IMR-90 (cell line): Measurements from ENCODE around the gene DUSP3. TPM values are rescaled to one million over a fixed set of nuclear protein-coding genes. Genes with fewer than 3 reads are reported as not detected.

ENCODE experiments used
- ATAC-seq: fragments of 200-7000 bp; cut with Tn5 transposase; 2 replicates; pipeline ENCODE4 v1.9.1; 2020; ENCODE audit warnings: low read depth, mild to moderate bottlenecking, moderate library complexity
- BruUV-seq: library from RNA; stranded (reverse); fragments of 400-500 nt; replicated peaks from 2 replicates; lab custom pipeline; 2021; lab: Mats Ljungman, UMichigan
- CTCF ChIA-PET: fragments of 300-600 bp; formaldehyde crosslinking; extraction: SDS; loops from one replicate; lab custom pipeline; 2021; ENCODE audit warnings: antibody characterized with exemption; lab: Yijun Ruan, JAX
- POLR2A ChIA-PET: fragments of 300-600 bp; sonication (Branson Sonifier 250); formaldehyde crosslinking; loops from one replicate; lab custom pipeline; 2022; ENCODE audit warnings: antibody characterized with exemption; ENCODE audit not compliant: unreplicated experiment; lab: Charles Lee
- DNase-seq: peaks from one replicate; pipeline ENCODE4 v3.0.0; 2013
- H2AFZ ChIP-seq: replicated peaks from 2 replicates; pipeline ENCODE3; 2013; ENCODE audit warnings: low read length, mild to moderate bottlenecking; ENCODE audit not compliant: poor library complexity
- H2AK5ac ChIP-seq: 2 replicates; pipeline ENCODE4 v1.6.1; 2013; ENCODE audit warnings: low read depth, low read length, inconsistent platforms
- H2AK9ac ChIP-seq: replicated peaks from 2 replicates; pipeline ENCODE3; 2013; ENCODE audit warnings: mild to moderate bottlenecking, low read depth, low read length, moderate library complexity; ENCODE audit not compliant: poor library complexity
- H2BK120ac ChIP-seq: 2 replicates; pipeline ENCODE4 v1.6.1; 2013; ENCODE audit warnings: low read depth, low read length, inconsistent platforms
- H2BK15ac ChIP-seq: 3 replicates; pipeline ENCODE4 v1.6.1; 2013; ENCODE audit warnings: low read depth, low read length, inconsistent platforms
- H2BK20ac ChIP-seq: 2 replicates; pipeline ENCODE4 v1.6.1; 2013; ENCODE audit warnings: low read depth, mild to moderate bottlenecking, inconsistent platforms, low read length, moderate library complexity
- H2BK5ac ChIP-seq: 2 replicates; pipeline ENCODE4 v1.6.1; 2013; ENCODE audit warnings: mild to moderate bottlenecking, low read depth, low read length, inconsistent platforms; ENCODE audit not compliant: poor library complexity, severe bottlenecking
- H3K14ac ChIP-seq: replicated peaks from 2 replicates; pipeline ENCODE4 v1.6.1; 2013; ENCODE audit warnings: low read depth, low read length, inconsistent platforms
- H3K18ac ChIP-seq: 2 replicates; pipeline ENCODE4 v1.6.1; 2013; ENCODE audit warnings: low read depth, low read length, control low read depth
- H3K23ac ChIP-seq: 2 replicates; pipeline ENCODE4 v1.6.1; 2013; ENCODE audit warnings: low read depth, low read length, inconsistent platforms
- H3K27ac ChIP-seq: 2 replicates; pipeline ENCODE4 v1.5.1; 2013; ENCODE audit warnings: mild to moderate bottlenecking, control low read depth, low read length; ENCODE audit not compliant: insufficient read depth
- H3K27me3 ChIP-seq: 2 replicates; pipeline ENCODE4 v1.6.1; 2013; ENCODE audit warnings: low read length; ENCODE audit not compliant: control insufficient read depth, insufficient read depth
- H3K36me3 ChIP-seq: 2 replicates; pipeline ENCODE4 v1.6.1; 2013; ENCODE audit warnings: low read length, mixed read lengths; ENCODE audit not compliant: control insufficient read depth, insufficient read depth
- H3K4ac ChIP-seq: 2 replicates; pipeline ENCODE4 v1.6.1; 2013; ENCODE audit warnings: low read depth, low read length, inconsistent platforms
- H3K4me1 ChIP-seq: 2 replicates; pipeline ENCODE4 v1.6.1; 2013; ENCODE audit warnings: low read length, mixed read lengths; ENCODE audit not compliant: control insufficient read depth, insufficient read depth
- H3K4me2 ChIP-seq: 2 replicates; pipeline ENCODE4 v1.6.1; 2013; ENCODE audit warnings: low read depth, mild to moderate bottlenecking, control low read depth, low read length, moderate library complexity
- H3K4me3 ChIP-seq: 2 replicates; pipeline ENCODE4 v1.5.1; 2013; ENCODE audit warnings: low read depth, mild to moderate bottlenecking, control low read depth, low read length, moderate library complexity; ENCODE audit not compliant: insufficient read depth
- H3K56ac ChIP-seq: 2 replicates; pipeline ENCODE4 v1.6.1; 2013; ENCODE audit warnings: low read length, inconsistent platforms; ENCODE audit not compliant: insufficient read depth; ENCODE audit errors: extremely low read depth
- H3K79me1 ChIP-seq, 2 experiments: 2 replicates each; pipeline ENCODE4 v1.6.1; 2013; ENCODE audit warnings: low read length in 2 of 2, inconsistent platforms in 1 of 2, low read depth in 1 of 2
- H3K9ac ChIP-seq: 2 replicates; pipeline ENCODE4 v1.6.1; 2013; ENCODE audit warnings: low read depth, low read length, control low read depth
- H3K9me1 ChIP-seq: 2 replicates; pipeline ENCODE4 v1.6.1; 2013; ENCODE audit warnings: low read length, inconsistent platforms; ENCODE audit not compliant: insufficient read depth
- H3K9me3 ChIP-seq: 2 replicates; pipeline ENCODE4 v1.6.1; 2013; ENCODE audit warnings: low read length; ENCODE audit not compliant: control insufficient read depth, insufficient read depth
- H4K20me1 ChIP-seq: 2 replicates; pipeline ENCODE4 v1.6.1; 2013; ENCODE audit warnings: low read length, inconsistent platforms; ENCODE audit not compliant: insufficient read depth
- H4K5ac ChIP-seq: 2 replicates; pipeline ENCODE4 v1.6.1; 2013; ENCODE audit warnings: mild to moderate bottlenecking, low read depth, low read length, control low read depth
- H4K8ac ChIP-seq, 2 experiments: 2 replicates each; pipeline ENCODE4 v1.6.1; 2013; ENCODE audit warnings: low read depth in 2 of 2, low read length in 2 of 2, control low read depth in 1 of 2, inconsistent platforms in 1 of 2
- H4K91ac ChIP-seq: 2 replicates; pipeline ENCODE4 v1.6.1; 2013; ENCODE audit warnings: low read depth, low read length, inconsistent platforms; ENCODE audit not compliant: insufficient read depth
- BHLHE40 ChIP-seq: fragments of 150-350 bp; IDR thresholded peaks from 2 replicates; pipeline ENCODE4 v1.6.1; 2016; ENCODE audit warnings: mild to moderate bottlenecking, low read depth, low read length
- CEBPB ChIP-seq: IDR thresholded peaks from 2 replicates; pipeline ENCODE4 v1.6.1; 2012; ENCODE audit warnings: low read depth, low read length, improper control_type of control experiment
- CHD1 ChIP-seq: IDR thresholded peaks from 2 replicates; pipeline ENCODE4 v1.6.1; 2012; ENCODE audit warnings: low read depth, low read length, improper control_type of control experiment
- FOS ChIP-seq: fragments of 150-350 bp; IDR thresholded peaks from 2 replicates; pipeline ENCODE4 v1.6.1; 2016; ENCODE audit warnings: low read depth, low read length
- MAFK ChIP-seq: IDR thresholded peaks from 2 replicates; pipeline ENCODE4 v1.6.1; 2012; ENCODE audit warnings: low read depth, low read length, improper control_type of control experiment
- MAZ ChIP-seq: IDR thresholded peaks from 2 replicates; pipeline ENCODE4 v1.6.1; 2012; ENCODE audit warnings: low read depth, mild to moderate bottlenecking, low read length, improper control_type of control experiment, moderate library complexity, borderline replicate concordance
- MXI1 ChIP-seq: IDR thresholded peaks from 2 replicates; pipeline ENCODE4 v1.6.1; 2012; ENCODE audit warnings: low read depth, mild to moderate bottlenecking, low read length, moderate library complexity, borderline replicate concordance
- NFE2L2 ChIP-seq: fragments of 150-350 bp; IDR thresholded peaks from 2 replicates; pipeline ENCODE4 v1.6.1; 2016; ENCODE audit warnings: low read depth, mild to moderate bottlenecking, low read length
- POLR2A ChIP-seq: IDR thresholded peaks from 2 replicates; pipeline ENCODE4 v1.6.1; 2012; ENCODE audit warnings: mild to moderate bottlenecking, low read depth, low read length
- RAD21 ChIP-seq: IDR thresholded peaks from 2 replicates; pipeline ENCODE4 v1.6.1; 2012; ENCODE audit warnings: low read length, improper control_type of control experiment
- RCOR1 ChIP-seq: IDR thresholded peaks from 2 replicates; pipeline ENCODE4 v1.6.1; 2012; ENCODE audit warnings: mild to moderate bottlenecking, low read length, improper control_type of control experiment; ENCODE audit not compliant: insufficient replicate concordance
- RFX5 ChIP-seq: IDR thresholded peaks from 2 replicates; pipeline ENCODE4 v1.8.0; 2012; ENCODE audit warnings: low read depth, mild to moderate bottlenecking, low read length, moderate library complexity
- SMC3 ChIP-seq: fragments of 150-350 bp; IDR thresholded peaks from 2 replicates; pipeline ENCODE4 v1.6.1; 2016; ENCODE audit warnings: low read depth, mild to moderate bottlenecking, antibody characterized with exemption, low read length, moderate library complexity
- WGBS, 2 experiments: methylation state at CpG; one replicate each; pipeline versions ENCODE4 v1.1.5 to v1.1.7; 2013; ENCODE audit warnings: missing lambda C conversion rate in 2 of 2; ENCODE audit not compliant: insufficient read length in 1 of 2; ENCODE audit errors: extremely low coverage in 2 of 2; 5-methylcytosine and 5-hydroxymethylcytosine counted together
- dilution Hi-C: fragments of 300-500 bp; cut with HindIII; formaldehyde crosslinking; loops from one replicate; pipeline ENCODE4 v1.14.3; 2018; ENCODE audit warnings: low sequenced_read_pairs; ENCODE audit not compliant: unreplicated experiment
- in situ Hi-C: fragments of 300-500 bp; cut with MboI; formaldehyde crosslinking; loops from 3 replicates; pipeline ENCODE4 v1.14.3; 2019; ENCODE audit warnings: low sequenced_read_pairs, inconsistent platforms, mixed read lengths
- intact Hi-C: fragments of 100-400 bp; cut with micrococcal nuclease; formaldehyde crosslinking; loops from 2 replicates; pipeline ENCODE4 v1.10.0; 2022
- polyA plus RNA-seq, 3 experiments: library from polyadenylated mRNA; depleted of rRNA; stranded (reverse); fragments of >200 nt; gene quantifications; 2 replicates each; pipeline ENCODE4 v1.2.3, GENCODE V29; 2012; ENCODE audit warnings: low replicate concordance in 1 of 3
- total RNA-seq: library from RNA; depleted of rRNA; stranded (reverse); fragments of >200 nt; gene quantifications from 2 replicates; pipeline ENCODE4 v1.2.3, GENCODE V29; 2012
- TF ChIP-seq, protein P1 (sequence below): fragments of 150-350 bp; IDR thresholded peaks from 2 replicates; pipeline ENCODE4 v1.6.1; 2016; ENCODE audit warnings: low read depth, mild to moderate bottlenecking, low read length, moderate library complexity, borderline replicate concordance
- TF ChIP-seq, protein P2 (sequence below): fragments of 150-350 bp; IDR thresholded peaks from 2 replicates; pipeline ENCODE4 v1.6.1; 2017; ENCODE audit warnings: mild to moderate bottlenecking, antibody characterized with exemption, low read length, low read depth
- TF ChIP-seq, protein P3 (sequence below): conservative IDR thresholded peaks from 2 replicates; pipeline ENCODE4 v1.5.1; 2012; ENCODE audit warnings: mild to moderate bottlenecking, low read depth, low read length, improper control_type of control experiment

DUSP3 gene
- total and polyA plus RNA-seq, 2 of the 4 experiments (the other 2 are of a cell fraction): 33.3 to 40.9 TPM

DNA sequence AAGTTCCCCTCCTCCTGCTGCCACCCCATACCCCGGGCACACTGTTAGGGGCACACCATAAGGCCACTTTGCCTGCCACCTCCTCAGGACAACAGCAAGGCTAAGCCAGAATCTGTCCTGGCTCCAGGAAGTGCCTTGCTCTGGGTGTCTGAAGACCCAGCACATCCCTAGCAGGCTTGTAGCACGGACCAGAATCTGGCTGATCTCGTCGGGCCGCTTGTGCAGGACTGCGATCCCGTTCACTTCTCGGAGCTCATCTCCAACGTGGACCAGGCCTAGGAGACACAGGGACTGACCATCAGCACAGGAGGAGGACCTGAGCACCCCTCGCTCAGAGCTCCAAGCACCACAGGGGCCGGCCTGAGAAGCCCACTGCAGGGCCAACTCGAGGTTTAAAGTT, 46.8 kb upstream of the DUSP3 start:
- no peak overlapping the region for H3K9ac ChIP-seq
- no peak overlapping the region for H3K14ac ChIP-seq
- peaks cover 6% of the 10 kb centered on the region for H3K4me1 ChIP-seq
- no peak overlapping the region for H4K8ac ChIP-seq
- H2AFZ ChIP-seq: no peak overlapping the region
- peaks cover 4% of the 10 kb centered on the region; the same call in 1 of the 2 replicates for H3K9me1 ChIP-seq
- no peaks in the 10 kb centered on the region for H4K20me1 ChIP-seq
- H2BK15ac ChIP-seq: no peak overlapping the region
- no peak overlapping the region for H4K91ac ChIP-seq
- no peak overlapping the region for H2BK5ac ChIP-seq
- H4K5ac ChIP-seq: no peak overlapping the region
- in situ Hi-C loops: no loop called here
- no peak overlapping the region for H2AK5ac ChIP-seq
- no TSS peak for BruUV-seq
- CTCF ChIA-PET: no interaction called here
- no peak overlapping the region for H3K27ac ChIP-seq
- intact Hi-C loops: no loop called here
- H3K4me3 ChIP-seq: no peak overlapping the region
- no peaks in the 10 kb centered on the region for H3K9me3 ChIP-seq
- no peak overlapping the region for H3K4me2 ChIP-seq
- no peak overlapping the region for H3K56ac ChIP-seq
- peaks cover 0 to 34% of the 10 kb centered on the region in 2 experiments; a peak in 3 of 4 replicates for H3K79me1 ChIP-seq
- ATAC-seq (no peak), DNase-seq (no peak)
- 100% methylated on average over 3 of the region's 12 CpGs; no CpG with 5 or more reads in 1 of the 2 experiments for WGBS, 2 experiments
- dilution Hi-C loops: no loop called here
- H2BK120ac ChIP-seq: no peak overlapping the region
- H3K23ac ChIP-seq: no peak overlapping the region
- no peak overlapping the region for H3K18ac ChIP-seq
- H3K4ac ChIP-seq: no peak overlapping the region
- no peak overlapping the region for H2AK9ac ChIP-seq
- TF ChIP-seq CHD1 (no peak), FOS (no peak), MXI1 (no peak), MAFK (no peak), RFX5 (no peak), RAD21 (no peak), MAZ (no peak), CEBPB (no peak), RCOR1 (no peak), SMC3 (no peak), POLR2A (no peak), BHLHE40 (no peak), NFE2L2 (no peak)
- TF ChIP-seq, protein P1, sequence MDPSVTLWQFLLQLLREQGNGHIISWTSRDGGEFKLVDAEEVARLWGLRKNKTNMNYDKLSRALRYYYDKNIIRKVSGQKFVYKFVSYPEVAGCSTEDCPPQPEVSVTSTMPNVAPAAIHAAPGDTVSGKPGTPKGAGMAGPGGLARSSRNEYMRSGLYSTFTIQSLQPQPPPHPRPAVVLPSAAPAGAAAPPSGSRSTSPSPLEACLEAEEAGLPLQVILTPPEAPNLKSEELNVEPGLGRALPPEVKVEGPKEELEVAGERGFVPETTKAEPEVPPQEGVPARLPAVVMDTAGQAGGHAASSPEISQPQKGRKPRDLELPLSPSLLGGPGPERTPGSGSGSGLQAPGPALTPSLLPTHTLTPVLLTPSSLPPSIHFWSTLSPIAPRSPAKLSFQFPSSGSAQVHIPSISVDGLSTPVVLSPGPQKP: no peak
- TF ChIP-seq, protein P2, sequence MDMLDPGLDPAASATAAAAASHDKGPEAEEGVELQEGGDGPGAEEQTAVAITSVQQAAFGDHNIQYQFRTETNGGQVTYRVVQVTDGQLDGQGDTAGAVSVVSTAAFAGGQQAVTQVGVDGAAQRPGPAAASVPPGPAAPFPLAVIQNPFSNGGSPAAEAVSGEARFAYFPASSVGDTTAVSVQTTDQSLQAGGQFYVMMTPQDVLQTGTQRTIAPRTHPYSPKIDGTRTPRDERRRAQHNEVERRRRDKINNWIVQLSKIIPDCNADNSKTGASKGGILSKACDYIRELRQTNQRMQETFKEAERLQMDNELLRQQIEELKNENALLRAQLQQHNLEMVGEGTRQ: no peak
- TF ChIP-seq, protein P3, sequence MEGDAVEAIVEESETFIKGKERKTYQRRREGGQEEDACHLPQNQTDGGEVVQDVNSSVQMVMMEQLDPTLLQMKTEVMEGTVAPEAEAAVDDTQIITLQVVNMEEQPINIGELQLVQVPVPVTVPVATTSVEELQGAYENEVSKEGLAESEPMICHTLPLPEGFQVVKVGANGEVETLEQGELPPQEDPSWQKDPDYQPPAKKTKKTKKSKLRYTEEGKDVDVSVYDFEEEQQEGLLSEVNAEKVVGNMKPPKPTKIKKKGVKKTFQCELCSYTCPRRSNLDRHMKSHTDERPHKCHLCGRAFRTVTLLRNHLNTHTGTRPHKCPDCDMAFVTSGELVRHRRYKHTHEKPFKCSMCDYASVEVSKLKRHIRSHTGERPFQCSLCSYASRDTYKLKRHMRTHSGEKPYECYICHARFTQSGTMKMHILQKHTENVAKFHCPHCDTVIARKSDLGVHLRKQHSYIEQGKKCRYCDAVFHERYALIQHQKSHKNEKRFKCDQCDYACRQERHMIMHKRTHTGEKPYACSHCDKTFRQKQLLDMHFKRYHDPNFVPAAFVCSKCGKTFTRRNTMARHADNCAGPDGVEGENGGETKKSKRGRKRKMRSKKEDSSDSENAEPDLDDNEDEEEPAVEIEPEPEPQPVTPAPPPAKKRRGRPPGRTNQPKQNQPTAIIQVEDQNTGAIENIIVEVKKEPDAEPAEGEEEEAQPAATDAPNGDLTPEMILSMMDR: no peak
- POLR2A ChIA-PET: no interaction called here
- peaks cover 29% of the 10 kb centered on the region for H3K36me3 ChIP-seq
- H3K27me3 ChIP-seq: no peaks in the 10 kb centered on the region
- no peak overlapping the region for H2BK20ac ChIP-seq
